ENCODE data around the gene BMPR1B.
A peak's percentile ranks its signal among the peaks of the same experiment; 100 is the strongest.

BMPR1B gene

GRCh38 chr4:94757192-94758140 lies at the start of gene BMPR1B:
TSS of gene BMPR1B (plus strand) at chr4:94757955. CDS start at chr4:95104425, 346,470 bp downstream.
- ATAC-seq (replicated peaks; ENCODE audit: extremely low read depth, poor library complexity, severe bottlenecking) (no peak), DNase-seq (ENCODE audit: low spot score in 2 of 2) (no peak)
- Mint-ChIP-seq H3K4me3 (peak within 1 kb of the TSS; percentile 48), H3K27me3 (peaks cover 95% of the 10 kb centered on the region), H3K27ac (ENCODE audit: low read depth) (no peak within 1 kb of the TSS), H3K9me3 (no peaks in the 10 kb centered on the region), H3K4me1 (peaks cover 7% of the 10 kb centered on the region), H3K36me3 (ENCODE audit: insufficient read depth) (no peaks in the 10 kb centered on the region)

GRCh38 chr4:94711635-94712034 lies 46.1 kb upstream of the BMPR1B start:
- Mint-ChIP-seq H3K27ac (ENCODE audit: low read depth) (no peak overlapping the region), H3K27me3 (peaks cover 10% of the 10 kb centered on the region)
- ATAC-seq (replicated peaks; ENCODE audit: extremely low read depth, poor library complexity, severe bottlenecking) = no peak

DNA sequence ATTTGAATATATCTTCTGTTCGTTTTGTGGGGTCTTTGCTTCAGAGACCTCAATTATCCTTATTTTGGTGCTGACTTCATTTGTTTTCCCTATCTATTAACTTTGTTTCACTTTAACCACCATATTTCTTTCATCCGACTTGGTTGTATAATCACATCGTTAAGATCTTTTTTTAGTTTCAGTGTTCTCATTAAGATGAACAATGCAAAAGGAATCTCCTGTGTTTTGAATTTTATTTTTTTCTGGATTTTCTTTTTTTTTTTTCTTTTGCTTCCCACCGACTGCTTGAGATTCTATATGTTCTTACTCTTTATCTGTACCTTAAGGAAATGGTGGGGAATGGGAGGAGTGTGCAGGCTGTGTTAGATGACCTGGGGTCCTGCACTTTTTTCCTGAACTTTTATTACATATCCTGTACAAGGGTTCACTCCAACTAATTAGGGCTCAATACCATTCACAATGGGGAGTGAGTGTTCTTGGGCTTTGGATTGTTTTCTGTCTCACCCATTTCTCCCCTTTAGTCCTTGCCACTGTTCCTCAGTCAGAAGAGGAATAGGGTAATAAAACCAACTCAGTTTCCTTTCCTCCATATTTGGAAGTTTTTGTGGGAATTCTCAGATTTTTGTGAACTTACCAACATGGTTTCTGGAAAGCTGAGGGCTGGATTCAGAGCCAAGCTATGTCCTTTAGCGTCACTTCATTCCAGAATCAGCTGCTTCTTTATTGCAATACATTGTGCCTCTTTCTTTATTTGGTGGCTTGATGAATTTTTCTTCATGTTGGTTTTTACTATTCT lies 43.2 kb upstream of the BMPR1B start:
- H3K4me1 Mint-ChIP-seq = no peaks in the 10 kb centered on the region
- ATAC-seq (replicated peaks; ENCODE audit: extremely low read depth, poor library complexity, severe bottlenecking) (no peak), DNase-seq (ENCODE audit: low spot score in 2 of 2) (no peak)
- H3K27ac Mint-ChIP-seq (ENCODE audit: low read depth) = no peak overlapping the region
- H3K9me3 Mint-ChIP-seq = no peaks in the 10 kb centered on the region
- no peak overlapping the region for H3K4me3 Mint-ChIP-seq
- no peaks in the 10 kb centered on the region for H3K36me3 Mint-ChIP-seq (ENCODE audit: insufficient read depth)
- H3K27me3 Mint-ChIP-seq = peaks cover 14% of the 10 kb centered on the region

More at GRCh38 chr4:94711635-94712034, 46.1 kb upstream of the BMPR1B start:
- no peak for DNase-seq (ENCODE audit: low spot score in 2 of 2)
- H3K9me3 Mint-ChIP-seq = peaks cover 3% of the 10 kb centered on the region
- H3K4me1 Mint-ChIP-seq = no peaks in the 10 kb centered on the region
- no peaks in the 10 kb centered on the region for H3K36me3 Mint-ChIP-seq (ENCODE audit: insufficient read depth)
- H3K4me3 Mint-ChIP-seq = no peak overlapping the region

DNA sequence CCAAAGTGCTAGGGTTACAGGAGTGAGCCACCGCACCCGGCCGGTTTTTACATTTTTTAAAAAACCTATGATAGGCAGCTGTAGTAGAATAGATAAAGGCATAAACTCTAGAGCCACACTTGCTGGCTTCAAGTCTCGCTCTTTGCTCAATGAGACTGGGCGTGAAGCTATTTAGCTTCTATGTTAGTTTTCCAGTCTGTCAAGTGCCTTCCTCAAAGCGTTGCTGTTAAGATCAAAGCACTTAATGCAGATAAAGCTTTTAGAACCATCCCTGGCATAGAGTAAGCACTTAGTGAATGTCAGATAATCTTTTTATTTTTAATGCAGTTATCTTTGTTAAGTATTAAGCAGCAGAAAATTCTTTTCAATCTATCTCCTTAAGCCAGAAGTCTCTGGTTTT lies 42.0 kb upstream of the BMPR1B start:
- H3K9me3 Mint-ChIP-seq = no peaks in the 10 kb centered on the region
- no peak for DNase-seq (ENCODE audit: low spot score in 2 of 2)
- no peak for ATAC-seq (replicated peaks; ENCODE audit: extremely low read depth, poor library complexity, severe bottlenecking)
- no peaks in the 10 kb centered on the region for H3K36me3 Mint-ChIP-seq (ENCODE audit: insufficient read depth)
- H3K27me3 Mint-ChIP-seq = peaks cover 20% of the 10 kb centered on the region
- H3K4me3 Mint-ChIP-seq = no peak overlapping the region
- H3K27ac Mint-ChIP-seq (ENCODE audit: low read depth) = no peak overlapping the region
- H3K4me1 Mint-ChIP-seq = no peaks in the 10 kb centered on the region

GRCh38 chr4:94721310-94721709 lies 36.4 kb upstream of the BMPR1B start:
- ATAC-seq (replicated peaks; ENCODE audit: extremely low read depth, poor library complexity, severe bottlenecking) (no peak), DNase-seq (ENCODE audit: low spot score in 2 of 2) (no peak)
- Mint-ChIP-seq H3K4me3 (no peak overlapping the region), H3K4me1 (no peaks in the 10 kb centered on the region), H3K9me3 (no peaks in the 10 kb centered on the region), H3K27ac (ENCODE audit: low read depth) (no peak overlapping the region), H3K27me3 (peaks cover 14% of the 10 kb centered on the region), H3K36me3 (ENCODE audit: insufficient read depth) (peaks cover 3% of the 10 kb centered on the region)

DNA sequence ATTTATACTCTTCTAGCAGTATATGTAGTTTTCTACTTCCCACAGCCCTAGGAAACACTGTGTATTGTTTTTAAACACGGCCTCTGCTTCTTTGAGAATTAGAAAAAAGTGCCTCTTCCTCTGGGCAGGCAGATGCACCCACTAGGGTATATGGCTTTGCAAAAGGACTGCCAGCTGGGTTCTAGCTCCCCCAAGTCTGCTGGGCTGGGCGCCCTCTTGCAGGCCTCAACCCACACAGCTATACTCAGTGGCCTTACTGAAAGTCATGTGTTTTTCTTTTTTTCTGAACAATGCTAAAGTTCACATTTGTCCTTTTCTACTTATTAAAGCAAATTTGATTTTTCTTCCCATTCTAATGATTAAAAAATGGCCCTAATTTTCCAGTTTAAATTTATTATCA lies 35.5 kb upstream of the BMPR1B start:
- H3K27me3 Mint-ChIP-seq = peaks cover 10% of the 10 kb centered on the region
- DNase-seq (ENCODE audit: low spot score in 2 of 2) = no peak
- no peaks in the 10 kb centered on the region for H3K9me3 Mint-ChIP-seq
- H3K36me3 Mint-ChIP-seq (ENCODE audit: insufficient read depth) = peaks cover 3% of the 10 kb centered on the region
- no peak overlapping the region for H3K4me3 Mint-ChIP-seq
- ATAC-seq (replicated peaks; ENCODE audit: extremely low read depth, poor library complexity, severe bottlenecking) = no peak
- H3K4me1 Mint-ChIP-seq = no peaks in the 10 kb centered on the region
- no peak overlapping the region for H3K27ac Mint-ChIP-seq (ENCODE audit: low read depth)

- H3K36me3 Mint-ChIP-seq (ENCODE audit: insufficient read depth) = peaks cover 3% of the 10 kb centered on the region
- no peak overlapping the region for H3K27ac Mint-ChIP-seq (ENCODE audit: low read depth)
- ATAC-seq (replicated peaks; ENCODE audit: extremely low read depth, poor library complexity, severe bottlenecking) (no peak), DNase-seq (ENCODE audit: low spot score in 2 of 2) (no peak)
- no peaks in the 10 kb centered on the region for H3K9me3 Mint-ChIP-seq
- H3K4me1 Mint-ChIP-seq = no peaks in the 10 kb centered on the region
- H3K27me3 Mint-ChIP-seq = peaks cover 10% of the 10 kb centered on the region
- H3K4me3 Mint-ChIP-seq = no peak overlapping the region
Measured at GRCh38 chr4:94722748-94723147, 35.0 kb upstream of the BMPR1B start.

GRCh38 chr4:94724016-94724790 lies 33.6 kb upstream of the BMPR1B start:
- Mint-ChIP-seq H3K27me3 (peaks cover 10% of the 10 kb centered on the region), H3K4me3 (no peak overlapping the region), H3K4me1 (no peaks in the 10 kb centered on the region), H3K27ac (ENCODE audit: low read depth) (no peak overlapping the region), H3K36me3 (ENCODE audit: insufficient read depth) (peaks cover 3% of the 10 kb centered on the region), H3K9me3 (no peaks in the 10 kb centered on the region)
- DNase-seq (ENCODE audit: low spot score in 2 of 2) = no peak
- ATAC-seq (replicated peaks; ENCODE audit: extremely low read depth, poor library complexity, severe bottlenecking) = no peak

GRCh38 chr4:94726524-94727123 lies 31.1 kb upstream of the BMPR1B start:
- H3K27ac Mint-ChIP-seq (ENCODE audit: low read depth) = no peak overlapping the region
- ATAC-seq (replicated peaks; ENCODE audit: extremely low read depth, poor library complexity, severe bottlenecking) (no peak), DNase-seq (ENCODE audit: low spot score in 2 of 2) (no peak)
- no peaks in the 10 kb centered on the region for H3K4me1 Mint-ChIP-seq
- H3K27me3 Mint-ChIP-seq = no peaks in the 10 kb centered on the region
- no peak overlapping the region for H3K4me3 Mint-ChIP-seq
- peaks cover 3% of the 10 kb centered on the region for H3K36me3 Mint-ChIP-seq (ENCODE audit: insufficient read depth)
- H3K9me3 Mint-ChIP-seq = no peaks in the 10 kb centered on the region

- no peaks in the 10 kb centered on the region for H3K9me3 Mint-ChIP-seq
- DNase-seq (ENCODE audit: low spot score in 2 of 2) (no peak), ATAC-seq (replicated peaks; ENCODE audit: extremely low read depth, poor library complexity, severe bottlenecking) (no peak)
- H3K4me3 Mint-ChIP-seq = no peak overlapping the region
- H3K27ac Mint-ChIP-seq (ENCODE audit: low read depth) = no peak overlapping the region
- H3K4me1 Mint-ChIP-seq = no peaks in the 10 kb centered on the region
- H3K27me3 Mint-ChIP-seq = peaks cover 8% of the 10 kb centered on the region
- H3K36me3 Mint-ChIP-seq (ENCODE audit: insufficient read depth) = peaks cover 3% of the 10 kb centered on the region
Measured at GRCh38 chr4:94728056-94728766, 29.5 kb upstream of the BMPR1B start.

- Mint-ChIP-seq H3K27ac (ENCODE audit: low read depth) (no peak overlapping the region), H3K36me3 (ENCODE audit: insufficient read depth) (no peaks in the 10 kb centered on the region), H3K4me1 (no peaks in the 10 kb centered on the region), H3K27me3 (peaks cover 8% of the 10 kb centered on the region), H3K9me3 (no peaks in the 10 kb centered on the region), H3K4me3 (no peak overlapping the region)
- no peak for ATAC-seq (replicated peaks; ENCODE audit: extremely low read depth, poor library complexity, severe bottlenecking)
- no peak for DNase-seq (ENCODE audit: low spot score in 2 of 2)
Measured at GRCh38 chr4:94732358-94732698, 25.4 kb upstream of the BMPR1B start.

All from central memory CD8-positive, alpha-beta T cell (primary cell).